Measurements from ENCODE around the gene BPIFA1. TPM values are rescaled to one million over a fixed set of nuclear protein-coding genes. Genes with fewer than 3 reads are reported as not detected.

BPIFA1 gene
- total and polyA plus RNA-seq, 2 of the 8 experiments (the other 6 are each of a cell fraction or from before 2014, with no cell fraction given), result not detected

GRCh38 chr20:33211817-33212424, 23.9 kb upstream of the BPIFA1 start:
- 27% methylated on average over 5 of the region's 5 CpGs; no CpG with 5 or more reads in 1 of the 2 experiments for WGBS, 2 experiments (ENCODE audit: extremely low coverage in 1 of 2, insufficient coverage in 1 of 2, insufficient read length in 1 of 2, insufficient replicate concordance in 2 of 2, low coverage in 1 of 2, low lambda C conversion rate in 2 of 2, missing lambda C conversion rate in 1 of 2)
- H3K9ac ChIP-seq (replicated peaks in 1 of 4; ENCODE audit: extremely low read depth in 1 of 4, low read depth in 3 of 4, low read length in 3 of 4), result no peak overlapping the region
- TF ChIP-seq RBBP5 (IDR thresholded peaks at IDR 0.05; ENCODE audit: borderline replicate concordance, low read depth, low read length) (no peak), TAF7 (optimal IDR thresholded peaks at IDR 0.05; ENCODE audit: borderline replicate concordance, low read depth, low read length) (no peak), KDM1A (IDR thresholded peaks at IDR 0.05; ENCODE audit: borderline replicate concordance, low read length) (no peak), EZH2 (IDR thresholded peaks at IDR 0.05; ENCODE audit: low read depth, low read length, severe bottlenecking) (no peak), CEBPB (IDR thresholded peaks at IDR 0.05; ENCODE audit: low read depth, low read length) (no peak), CTCF (IDR thresholded peaks at IDR 0.05; ENCODE audit: control extremely low read depth in 1 of 3, insufficient read depth in 1 of 3, low read depth in 1 of 3, low read length in 3 of 3) (peak; percentile 72 to 88 (median 87)), BRCA1 (IDR thresholded peaks at IDR 0.05; ENCODE audit: low read depth, low read length) (no peak)
- TF ChIP-seq, protein P1, sequence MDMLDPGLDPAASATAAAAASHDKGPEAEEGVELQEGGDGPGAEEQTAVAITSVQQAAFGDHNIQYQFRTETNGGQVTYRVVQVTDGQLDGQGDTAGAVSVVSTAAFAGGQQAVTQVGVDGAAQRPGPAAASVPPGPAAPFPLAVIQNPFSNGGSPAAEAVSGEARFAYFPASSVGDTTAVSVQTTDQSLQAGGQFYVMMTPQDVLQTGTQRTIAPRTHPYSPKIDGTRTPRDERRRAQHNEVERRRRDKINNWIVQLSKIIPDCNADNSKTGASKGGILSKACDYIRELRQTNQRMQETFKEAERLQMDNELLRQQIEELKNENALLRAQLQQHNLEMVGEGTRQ (IDR thresholded peaks at IDR 0.05; ENCODE audit: low read length), result no peak

More at GRCh38 chr20:33211817-33212424, 23.9 kb upstream of the BPIFA1 start:
- no peak overlapping the region for H4K91ac ChIP-seq (replicated peaks; ENCODE audit: insufficient read length, low read length)
- no peak overlapping the region for H2BK5ac ChIP-seq (ENCODE audit: low read depth, low read length)
- FAIRE-seq, result peak; percentile 82
- DNase-seq (ENCODE audit: low read depth in 1 of 2, low spot score in 2 of 2), result peak; percentile 39 to 64
- H2AK5ac ChIP-seq (ENCODE audit: low read depth, low read length), result no peak overlapping the region
- CTCF ChIA-PET (ENCODE audit: partially characterized antibody), result interaction anchor here (0.6 to 4.6 kb wide), 37 partner anchors 9 to 442 kb away, joined by 3 to 38 read pairs (median 4); no protein-coding TSS in a partner anchor
- H3K23ac ChIP-seq (ENCODE audit: insufficient read length), result no peak overlapping the region
- H3K4ac ChIP-seq (replicated peaks; ENCODE audit: insufficient read length, low read depth, low read length), result no peak overlapping the region
- no peak overlapping the region for H2BK15ac ChIP-seq (ENCODE audit: low read length)
- peaks cover 0 to 3% (median 1%) of the 10 kb centered on the region in 4 experiments; a peak in 4 of 7 replicates for H3K27me3 ChIP-seq (replicated peaks in 1 of 4; ENCODE audit: control insufficient read depth in 3 of 4, extremely low read depth in 1 of 4, insufficient read depth in 3 of 4, low read length in 3 of 4)
- H3K27ac ChIP-seq (ENCODE audit: low read depth, low read length), result no peak overlapping the region
- no peak overlapping the region for H3K18ac ChIP-seq (ENCODE audit: extremely low read depth, low read length)
- H3K79me2 ChIP-seq (ENCODE audit: control insufficient read depth in 1 of 2, insufficient read depth in 2 of 2, low read length in 2 of 2), result no peaks in the 10 kb centered on the region
- H2AFZ ChIP-seq (ENCODE audit: low read length), result no peak overlapping the region
- no peak overlapping the region for H3K56ac ChIP-seq (replicated peaks; ENCODE audit: insufficient read length, low read depth, low read length)
- H2BK20ac ChIP-seq (ENCODE audit: low read length), result no peak overlapping the region
- H2BK120ac ChIP-seq (replicated peaks; ENCODE audit: low read depth, low read length), result no peak overlapping the region
- no peaks in the 10 kb centered on the region for H3K9me3 ChIP-seq (ENCODE audit: insufficient read depth in 2 of 2, low read depth in 1 of 2, low read length in 1 of 2)
- H3K36me3 ChIP-seq (ENCODE audit: control insufficient read depth in 2 of 4, insufficient read depth in 4 of 4, low read length in 3 of 4), result no peaks in the 10 kb centered on the region
- H4K5ac ChIP-seq (ENCODE audit: insufficient read length, low read depth, low read length), result no peak overlapping the region
- H3K14ac ChIP-seq (ENCODE audit: insufficient read length), result no peak overlapping the region
- H4K8ac ChIP-seq (ENCODE audit: extremely low read depth, insufficient read depth, low read length), result no peak overlapping the region
- no peak overlapping the region for H2BK12ac ChIP-seq (ENCODE audit: low read depth, low read length)
- no peak overlapping the region for H3K4me3 ChIP-seq (ENCODE audit: extremely low read depth in 1 of 4, insufficient read depth in 2 of 4, low read depth in 3 of 4, low read length in 4 of 4)
- POLR2A ChIA-PET (ENCODE audit: partially characterized antibody), result no interaction called here
- no peaks in the 10 kb centered on the region for H3K79me1 ChIP-seq (ENCODE audit: low read depth, low read length)
- H3K23me2 ChIP-seq (ENCODE audit: low read depth, low read length), result no peaks in the 10 kb centered on the region
- peaks cover 0 to 3% of the 10 kb centered on the region in 2 experiments for H4K20me1 ChIP-seq (replicated peaks in 1 of 2; ENCODE audit: control insufficient read depth in 1 of 2, insufficient read depth in 2 of 2, low read length in 2 of 2)
- H3K4me2 ChIP-seq (ENCODE audit: insufficient read depth in 1 of 2, low read depth in 2 of 2, low read length in 2 of 2), result no peak overlapping the region
- 0 out of 7 replicates have a peak, but pooled peaks cover 0 to 2% (median 0%) of the 10 kb centered on the region in 4 experiments for H3K4me1 ChIP-seq (replicated peaks in 1 of 4; ENCODE audit: control insufficient read depth in 3 of 4, insufficient read depth in 4 of 4, low read length in 3 of 4)
